Measurements from ENCODE around the gene SPATA2. TPM values are rescaled to one million over a fixed set of nuclear protein-coding genes. Genes with fewer than 3 reads are reported as not detected.

The SPATA2 gene
- total and polyA plus RNA-seq, 7 donors: 6.7 to 16.3 (median 8.1) TPM

DNA sequence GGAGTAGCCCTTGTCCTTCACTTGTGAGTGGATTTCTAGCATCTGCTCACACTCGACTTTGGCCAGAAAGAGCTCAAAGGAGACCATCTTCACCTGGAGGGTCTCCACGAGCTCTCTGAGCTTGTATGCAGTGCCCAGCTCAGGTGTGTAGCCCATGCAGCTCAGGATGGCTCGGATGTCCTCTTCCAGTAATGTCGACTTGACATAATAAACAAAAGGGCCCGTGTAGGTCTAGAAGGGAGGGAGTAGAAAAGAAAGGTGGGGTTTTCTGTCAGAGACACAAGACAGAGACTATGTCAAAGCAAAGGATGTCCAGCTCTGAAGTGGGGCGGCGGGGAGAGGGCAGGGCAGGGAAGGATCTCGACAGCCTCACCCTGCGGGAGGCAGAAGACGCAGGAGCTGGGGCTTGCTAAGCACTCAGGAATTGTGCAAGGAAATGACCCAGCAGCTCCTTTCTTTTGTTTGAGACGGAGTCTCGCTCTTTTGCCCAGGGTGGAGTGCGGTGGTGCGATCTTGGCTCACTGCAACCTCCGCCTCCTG is 8.6 kb downstream of the SPATA2 start:
- H3K36me3 ChIP-seq (ENCODE audit: insufficient read depth in 1 of 2, low read depth in 1 of 2): peaks cover 4 to 58% of the 10 kb centered on the region in 2 donors
- no peak overlapping the region for H3K27ac ChIP-seq
- ATAC-seq (no peak), DNase-seq (no peak)
- peaks cover 26% of the 10 kb centered on the region for H3K4me1 ChIP-seq
- no peaks in the 10 kb centered on the region for H3K27me3 ChIP-seq (ENCODE audit: insufficient read depth in 3 of 3, low read length in 2 of 3)
- no peaks in the 10 kb centered on the region for H3K9me3 ChIP-seq
- 89 to 93% (median 92%) methylated on average over 15 of the region's 15 CpGs for WGBS, 3 donors
- intact Hi-C loops (cut with DNase I): no loop called here
- TF ChIP-seq, protein P1, sequence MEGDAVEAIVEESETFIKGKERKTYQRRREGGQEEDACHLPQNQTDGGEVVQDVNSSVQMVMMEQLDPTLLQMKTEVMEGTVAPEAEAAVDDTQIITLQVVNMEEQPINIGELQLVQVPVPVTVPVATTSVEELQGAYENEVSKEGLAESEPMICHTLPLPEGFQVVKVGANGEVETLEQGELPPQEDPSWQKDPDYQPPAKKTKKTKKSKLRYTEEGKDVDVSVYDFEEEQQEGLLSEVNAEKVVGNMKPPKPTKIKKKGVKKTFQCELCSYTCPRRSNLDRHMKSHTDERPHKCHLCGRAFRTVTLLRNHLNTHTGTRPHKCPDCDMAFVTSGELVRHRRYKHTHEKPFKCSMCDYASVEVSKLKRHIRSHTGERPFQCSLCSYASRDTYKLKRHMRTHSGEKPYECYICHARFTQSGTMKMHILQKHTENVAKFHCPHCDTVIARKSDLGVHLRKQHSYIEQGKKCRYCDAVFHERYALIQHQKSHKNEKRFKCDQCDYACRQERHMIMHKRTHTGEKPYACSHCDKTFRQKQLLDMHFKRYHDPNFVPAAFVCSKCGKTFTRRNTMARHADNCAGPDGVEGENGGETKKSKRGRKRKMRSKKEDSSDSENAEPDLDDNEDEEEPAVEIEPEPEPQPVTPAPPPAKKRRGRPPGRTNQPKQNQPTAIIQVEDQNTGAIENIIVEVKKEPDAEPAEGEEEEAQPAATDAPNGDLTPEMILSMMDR (IDR thresholded peaks at IDR 0.05): no peak
- no peak overlapping the region for H3K4me3 ChIP-seq

DNA sequence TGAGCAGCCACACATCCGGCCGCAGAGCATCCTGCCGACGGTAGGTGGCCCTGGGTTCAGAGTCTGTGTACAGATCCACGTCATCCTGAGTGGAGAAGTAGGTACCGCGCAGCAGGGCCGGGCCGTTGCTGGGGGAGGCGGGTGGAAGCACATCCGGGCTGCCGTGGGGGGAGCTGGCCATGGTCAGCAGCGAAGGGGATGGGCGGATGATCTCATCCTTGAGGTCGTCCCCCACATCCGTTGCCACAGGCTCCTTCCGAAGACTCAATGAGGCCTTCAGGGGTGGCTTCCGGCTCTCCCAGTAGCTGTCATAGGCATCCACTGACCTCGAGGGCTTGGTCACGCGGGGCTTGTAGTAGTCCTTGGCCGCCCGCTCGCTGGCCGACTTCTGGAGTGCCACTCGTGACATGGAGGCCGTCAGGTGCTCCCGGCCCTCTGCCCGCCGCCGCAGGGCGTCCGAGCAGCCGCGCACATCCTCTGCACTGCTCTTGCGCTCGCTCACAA is 9.2 kb downstream of the SPATA2 start:
- H3K27ac ChIP-seq: no peak overlapping the region
- no peak for ATAC-seq

DNA sequence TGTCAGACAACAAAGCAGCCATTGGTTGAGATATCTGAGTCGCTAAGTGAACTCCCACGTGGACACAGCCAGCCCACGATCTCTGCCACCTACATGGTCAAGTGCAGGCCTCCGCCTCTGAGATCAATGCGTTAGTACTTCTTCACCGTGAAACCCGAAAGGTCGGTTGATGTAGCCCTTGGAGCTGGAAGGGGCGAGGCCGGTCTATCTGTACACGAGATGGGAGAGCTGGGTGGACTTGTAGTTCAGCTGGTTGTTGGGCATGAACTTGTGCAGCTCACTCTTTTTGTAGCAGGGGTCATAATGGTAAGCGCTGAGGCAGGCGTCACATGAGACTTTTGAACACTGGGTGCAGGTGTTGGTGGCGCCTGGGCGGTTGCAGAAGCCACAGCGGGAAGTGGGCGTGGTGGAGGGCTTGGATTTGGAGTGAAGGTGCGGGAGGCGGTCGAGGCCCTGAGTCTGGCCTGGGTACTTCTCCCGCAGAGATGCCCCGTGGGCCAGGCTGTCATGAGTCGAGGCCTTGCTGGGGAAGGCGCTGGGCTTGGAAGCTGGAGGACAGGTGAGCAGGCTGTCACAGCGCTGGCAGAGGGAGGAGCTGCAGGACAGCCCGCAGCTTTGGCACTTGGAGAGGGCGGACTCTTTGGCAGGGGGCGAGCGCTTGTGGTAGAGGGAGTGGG is 9.8 kb downstream of the SPATA2 start:
- TF ChIP-seq, protein P1 (IDR thresholded peaks at IDR 0.05): no peak
- Histone ChIP-seq H3K4me1 (peaks cover 18% of the 10 kb centered on the region), H3K36me3 (ENCODE audit: insufficient read depth in 1 of 2, low read depth in 1 of 2) (peaks cover 4 to 58% of the 10 kb centered on the region in 2 donors), H3K27me3 (ENCODE audit: insufficient read depth in 3 of 3, low read length in 2 of 3) (no peaks in the 10 kb centered on the region), H3K4me3 (no peak overlapping the region), H3K9me3 (no peaks in the 10 kb centered on the region), H3K27ac (no peak overlapping the region)
- intact Hi-C loops (cut with DNase I): no loop called here
- WGBS, 3 donors: 92 to 94% (median 93%) methylated on average over 29 of the region's 29 CpGs
- no peak for ATAC-seq
- no peak for DNase-seq

More for the DNA sequence above, 9.2 kb downstream of the SPATA2 start:
- Histone ChIP-seq H3K4me3 (no peak overlapping the region), H3K4me1 (peaks cover 23% of the 10 kb centered on the region), H3K9me3 (no peaks in the 10 kb centered on the region), H3K27me3 (ENCODE audit: insufficient read depth in 3 of 3, low read length in 2 of 3) (no peaks in the 10 kb centered on the region), H3K36me3 (ENCODE audit: insufficient read depth in 1 of 2, low read depth in 1 of 2) (peaks cover 4 to 58% of the 10 kb centered on the region in 2 donors)
- intact Hi-C loops (cut with DNase I): no loop called here
- 89 to 90% (median 90%) methylated on average over 30 to 37 of the region's 37 CpGs for WGBS, 3 donors
- TF ChIP-seq, protein P1 (IDR thresholded peaks at IDR 0.05): no peak
- DNase-seq: no peak

DNA sequence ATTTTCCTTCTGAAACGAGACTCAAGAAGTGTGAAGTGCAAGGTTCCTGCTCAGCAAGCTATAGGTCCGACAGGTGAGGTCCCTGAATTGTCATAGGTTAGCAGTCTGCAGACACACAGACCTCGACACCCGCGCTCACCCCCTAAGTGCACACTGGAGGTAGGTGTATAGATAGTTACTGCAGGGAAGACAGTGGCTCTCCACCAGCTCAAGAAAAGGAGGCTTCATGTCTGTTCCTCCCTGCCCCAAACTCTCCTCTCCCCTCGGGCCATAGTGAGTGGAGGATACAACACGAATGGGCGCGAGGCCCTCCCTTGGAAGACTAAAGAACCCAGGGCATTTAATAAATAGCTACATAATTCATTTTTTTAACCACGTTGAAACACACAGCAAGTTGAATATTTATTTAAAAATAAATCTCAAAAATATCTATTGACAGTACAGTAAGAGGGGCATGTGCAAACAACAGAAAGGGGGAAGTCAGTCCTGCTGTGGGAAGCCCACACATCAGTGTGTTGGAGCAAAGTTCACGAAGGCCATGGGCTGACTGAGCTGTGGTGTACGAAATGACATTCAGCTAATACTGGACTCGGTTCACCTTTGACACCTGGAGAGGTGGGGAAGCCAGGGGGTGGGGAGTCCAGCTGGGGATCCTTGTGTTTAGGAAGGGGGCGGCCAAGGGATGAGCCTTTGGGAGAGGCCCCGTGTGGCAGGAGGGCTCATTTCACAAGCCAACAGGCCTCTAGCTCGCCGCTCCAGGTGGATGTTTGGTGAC is 10.7 kb downstream of the SPATA2 start:
- intact Hi-C loops (cut with DNase I): no loop called here

More for the DNA sequence above, 10.7 kb downstream of the SPATA2 start:
- H3K9me3 ChIP-seq: no peaks in the 10 kb centered on the region
- H3K27me3 ChIP-seq (ENCODE audit: insufficient read depth in 3 of 3, low read length in 2 of 3): no peaks in the 10 kb centered on the region
- peaks cover 11% of the 10 kb centered on the region for H3K4me1 ChIP-seq
- H3K4me3 ChIP-seq: no peak overlapping the region
- peaks cover 4 to 58% of the 10 kb centered on the region in 2 donors for H3K36me3 ChIP-seq (ENCODE audit: insufficient read depth in 1 of 2, low read depth in 1 of 2)
- ATAC-seq (no peak), DNase-seq (no peak)
- TF ChIP-seq, protein P1 (IDR thresholded peaks at IDR 0.05): no peak
- no peak overlapping the region for H3K27ac ChIP-seq
- WGBS, 3 donors: 88 to 92% (median 89%) methylated on average over 17 of the region's 17 CpGs

Data from psoas muscle (tissue), 8 donors.